HEK293T (cell line): ENCODE results near the gene KRTAP19-2.
A peak's percentile ranks its signal among the peaks of the same experiment; 100 is the strongest.

Experiments used
- CTCF ChIA-PET: fragments of 350-600 bp; formaldehyde crosslinking; extraction: SDS; loops from one replicate; lab custom pipeline; 2021; ENCODE audit warnings: antibody characterized with exemption, inconsistent platforms; lab: Yijun Ruan, JAX
- POLR2A ChIA-PET: fragments of 350-600 bp; formaldehyde crosslinking; extraction: SDS; loops from one replicate; lab custom pipeline; 2020; ENCODE audit warnings: antibody characterized with exemption, inconsistent platforms; lab: Yijun Ruan, JAX
- DNase-seq: peaks from one replicate; pipeline ENCODE4 v3.0.0; 2012; ENCODE audit warnings: mixed read lengths; ENCODE audit errors: extremely low spot score
- ARNT ChIP-seq: fragments of 450-650 bp; IDR thresholded peaks from 2 replicates; pipeline ENCODE4 v1.6.1; 2017; ENCODE audit warnings: mild to moderate bottlenecking
- BHLHE40 ChIP-seq: fragments of 450-650 bp; IDR thresholded peaks from 2 replicates; pipeline ENCODE4 v1.6.1; 2016; ENCODE audit warnings: mild to moderate bottlenecking, moderate library complexity, borderline replicate concordance
- CTBP1 ChIP-seq: fragments of 450-650 bp; IDR thresholded peaks from 2 replicates; pipeline ENCODE4 v1.6.1; 2016; ENCODE audit warnings: borderline replicate concordance
- ELF4 ChIP-seq: fragments of 450-650 bp; IDR thresholded peaks from 2 replicates; pipeline ENCODE4 v1.6.1; 2017; ENCODE audit warnings: antibody characterized with exemption
- FOXA1 ChIP-seq: fragments of 450-650 bp; IDR thresholded peaks from 2 replicates; pipeline ENCODE4 v1.6.1; 2016; ENCODE audit warnings: mild to moderate bottlenecking
- FOXK2 ChIP-seq: fragments of 450-650 bp; IDR thresholded peaks from 2 replicates; pipeline ENCODE4 v1.6.1; 2016; ENCODE audit warnings: mild to moderate bottlenecking
- FOXM1 ChIP-seq: fragments of 450-650 bp; IDR thresholded peaks from 2 replicates; pipeline ENCODE4 v1.6.1; 2017; ENCODE audit warnings: mild to moderate bottlenecking, borderline replicate concordance
- HDGF ChIP-seq: fragments of 450-650 bp; IDR thresholded peaks from 2 replicates; pipeline ENCODE4 v1.6.1; 2017; ENCODE audit warnings: antibody characterized with exemption, borderline replicate concordance
- L3MBTL2 ChIP-seq: fragments of 450-650 bp; conservative IDR thresholded peaks from 2 replicates; pipeline ENCODE4 v1.6.1; 2016; ENCODE audit warnings: mild to moderate bottlenecking
- LEF1 ChIP-seq: fragments of 450-650 bp; IDR thresholded peaks from 2 replicates; pipeline ENCODE4 v1.6.1; 2017; ENCODE audit warnings: mild to moderate bottlenecking, borderline replicate concordance
- NFRKB ChIP-seq: fragments of 450-650 bp; IDR thresholded peaks from 2 replicates; pipeline ENCODE4 v1.6.1; 2016; ENCODE audit warnings: mild to moderate bottlenecking, moderate library complexity
- PKNOX1 ChIP-seq: fragments of 450-650 bp; IDR thresholded peaks from 2 replicates; pipeline ENCODE4 v1.6.1; 2016
- SP1 ChIP-seq: fragments of 450-650 bp; IDR thresholded peaks from 2 replicates; pipeline ENCODE4 v1.6.1; 2017
- SUZ12 ChIP-seq: fragments of 450-650 bp; IDR thresholded peaks from 2 replicates; pipeline ENCODE4 v1.6.1; 2016; ENCODE audit warnings: mild to moderate bottlenecking
- TARDBP ChIP-seq: fragments of 450-650 bp; IDR thresholded peaks from 2 replicates; pipeline ENCODE4 v1.6.1; 2016
- ZNF384 ChIP-seq: fragments of 450-650 bp; IDR thresholded peaks from 2 replicates; pipeline ENCODE4 v1.6.1; 2016

Gene KRTAP19-2

GRCh38 chr21:30468900-30469714 lies 18.1 kb downstream of the KRTAP19-2 start:
- CTCF ChIA-PET, result no interaction called here
- peak; percentile 14 for DNase-seq
- POLR2A ChIA-PET, result interaction anchor here (0.9 kb wide), 2 partner anchors 11 to 12 kb away, joined by 3 to 5 read pairs; partner anchors contain the start of gene KRTAP19-1
- 0 out of 2 replicates have a peak, but pooled peaks have one; percentile 52 for TF ChIP-seq LEF1
- TF ChIP-seq CTBP1, result peak; percentile 46
- no peak for TF ChIP-seq TARDBP
- TF ChIP-seq HDGF, result no peak
- TF ChIP-seq FOXK2, result 0 out of 2 replicates have a peak, but pooled peaks have one; percentile 17
- TF ChIP-seq FOXA1, result 0 out of 2 replicates have a peak, but pooled peaks have one; percentile 26
- TF ChIP-seq BHLHE40, result no peak
- no peak for TF ChIP-seq ARNT
- no peak for TF ChIP-seq FOXM1
- TF ChIP-seq ELF4, result no peak
- no peak for TF ChIP-seq ZNF384
- TF ChIP-seq NFRKB, result no peak
- TF ChIP-seq SUZ12, result no peak
- TF ChIP-seq SP1, result no peak
- peak; percentile 88 for TF ChIP-seq PKNOX1
- TF ChIP-seq L3MBTL2, result no peak

- DNase-seq, result no peak
- ChIA-PET CTCF (no interaction called here), POLR2A (no interaction called here)
- TF ChIP-seq FOXA1 (no peak), PKNOX1 (no peak), CTBP1 (no peak), HDGF (no peak), LEF1 (no peak), TARDBP (no peak), NFRKB (no peak), ZNF384 (no peak), FOXK2 (no peak), SP1 (no peak), ELF4 (no peak), SUZ12 (no peak), ARNT (no peak), L3MBTL2 (no peak), FOXM1 (no peak), BHLHE40 (no peak)
Measured at GRCh38 chr21:30463713-30464112, 23.5 kb downstream of the KRTAP19-2 start.

GRCh38 chr21:30448514-30448913 lies 38.7 kb downstream of the KRTAP19-2 start:
- TF ChIP-seq HDGF, result no peak
- no peak for TF ChIP-seq PKNOX1
- TF ChIP-seq TARDBP, result no peak
- TF ChIP-seq NFRKB, result no peak
- TF ChIP-seq ELF4, result no peak
- no peak for TF ChIP-seq SUZ12
- TF ChIP-seq BHLHE40, result no peak
- no peak for TF ChIP-seq SP1
- TF ChIP-seq FOXA1, result no peak
- TF ChIP-seq ARNT, result no peak
- no peak for TF ChIP-seq FOXM1
- no peak for TF ChIP-seq CTBP1
- no peak for TF ChIP-seq LEF1
- TF ChIP-seq FOXK2, result no peak
- no peak for TF ChIP-seq ZNF384
- TF ChIP-seq L3MBTL2, result no peak
- DNase-seq, result no peak
- CTCF ChIA-PET, result interaction anchor here (0.6 to 1.0 kb wide), 2 partner anchors 15 to 348 kb away, joined by 3 read pairs; no protein-coding TSS in a partner anchor
- POLR2A ChIA-PET, result no interaction called here

- no peak for DNase-seq
- TF ChIP-seq TARDBP (no peak), FOXM1 (no peak), ELF4 (no peak), BHLHE40 (no peak), SUZ12 (no peak), ZNF384 (no peak), L3MBTL2 (no peak)
- POLR2A ChIA-PET, result no interaction called here
- CTCF ChIA-PET, result no interaction called here
Measured at GRCh38 chr21:30447056-30447455, 40.2 kb downstream of the KRTAP19-2 start.

GRCh38 chr21:30444204-30444603 lies 43.0 kb downstream of the KRTAP19-2 start:
- ChIA-PET POLR2A (no interaction called here), CTCF (interaction anchor here (0.6 to 2.5 kb wide), 3 partner anchors 8 to 98 kb away, joined by 3 to 8 read pairs (median 3); no protein-coding TSS in a partner anchor)
- TF ChIP-seq HDGF (no peak), TARDBP (no peak), SUZ12 (no peak), L3MBTL2 (no peak), ARNT (no peak), CTBP1 (no peak), SP1 (no peak), BHLHE40 (no peak), FOXM1 (no peak), LEF1 (no peak), FOXA1 (no peak)
- no peak for DNase-seq

GRCh38 chr21:30443226-30443625 lies 44.0 kb downstream of the KRTAP19-2 start:
- TF ChIP-seq PKNOX1, result no peak
- no peak for TF ChIP-seq SP1
- no peak for TF ChIP-seq CTBP1
- TF ChIP-seq FOXA1, result no peak
- no peak for TF ChIP-seq ZNF384
- TF ChIP-seq TARDBP, result no peak
- no peak for TF ChIP-seq HDGF
- TF ChIP-seq ELF4, result no peak
- TF ChIP-seq NFRKB, result no peak
- no peak for TF ChIP-seq BHLHE40
- TF ChIP-seq FOXM1, result no peak
- no peak for TF ChIP-seq SUZ12
- no peak for TF ChIP-seq ARNT
- no peak for TF ChIP-seq L3MBTL2
- no peak for TF ChIP-seq FOXK2
- TF ChIP-seq LEF1, result no peak
- ChIA-PET POLR2A (interaction anchor here (0.7 kb wide), 1 partner anchor 34 kb away, joined by 6 read pairs; no protein-coding TSS in a partner anchor), CTCF (interaction anchor here (0.6 to 2.5 kb wide), 5 partner anchors 9 to 648 kb away, joined by 3 to 8 read pairs (median 3); no protein-coding TSS in a partner anchor)
- DNase-seq, result no peak
